Stimulated activated CD4-positive, alpha-beta T cell treated with anti-CD3 and anti-CD28 coated beads, Interleukin-12 subunit alpha, Interleukin-12 subunit beta, amount 100 ng/mL, for 4 hours (primary cell): ENCODE measurements around the gene LIMS2.
A peak's percentile ranks its signal among the peaks of the same experiment; 100 is the strongest.

Experiments
- DNase-seq: peaks from one replicate; pipeline ENCODE4 v3.0.0-alpha.2; 2020

The LIMS2 gene

GRCh38 chr2:127644066-127645025 is 31.0 kb downstream of the LIMS2 start:
- DNase-seq: no peak

GRCh38 chr2:127643439-127644065 is 31.8 kb downstream of the LIMS2 start:
- no peak for DNase-seq

GRCh38 chr2:127642706-127643438 is 32.5 kb downstream of the LIMS2 start:
- no peak for DNase-seq

- DNase-seq: peak; percentile 46
Measured at GRCh38 chr2:127641846-127642507, 33.4 kb downstream of the LIMS2 start.

GRCh38 chr2:127641133-127641532 is 34.2 kb downstream of the LIMS2 start:
- DNase-seq: no peak

- DNase-seq: peak; percentile 34
Measured at GRCh38 chr2:127640082-127641072, 35.0 kb downstream of the LIMS2 start.

- no peak for DNase-seq
Measured at GRCh38 chr2:127639111-127639474, 36.2 kb downstream of the LIMS2 start.

GRCh38 chr2:127638361-127639110 is 36.8 kb downstream of the LIMS2 start:
- no peak for DNase-seq

- DNase-seq: no peak
Measured at GRCh38 chr2:127637725-127638252, 37.5 kb downstream of the LIMS2 start.

GRCh38 chr2:127637236-127637630 is 38.1 kb downstream of the LIMS2 start:
- no peak for DNase-seq

- no peak for DNase-seq
Measured at GRCh38 chr2:127636248-127637235, 38.8 kb downstream of the LIMS2 start.

- DNase-seq: no peak
Measured at GRCh38 chr2:127635380-127636237, 39.7 kb downstream of the LIMS2 start.

- DNase-seq: no peak
Measured at GRCh38 chr2:127634626-127635379, 40.5 kb downstream of the LIMS2 start.

GRCh38 chr2:127634066-127634617 is 41.2 kb downstream of the LIMS2 start:
- DNase-seq: no peak

GRCh38 chr2:127633556-127634065 is 41.7 kb downstream of the LIMS2 start:
- DNase-seq: no peak

- no peak for DNase-seq
Measured at GRCh38 chr2:127632592-127633489, 42.5 kb downstream of the LIMS2 start.
